HK-2 (cell line): ENCODE data around the gene SPDL1.
"Not testable (repeated sequence)": the region's sequence is repeated elsewhere in the genome, so short reads cannot be mapped to it uniquely, and the experiment has no call there.

Source experiments
- DNase-seq: peaks from one replicate; pipeline ENCODE4 v3.0.0-alpha.2; 2018; ENCODE audit not compliant: unreplicated experiment

The SPDL1 gene

GRCh38 chr5:169574134-169574646 lies 9.4 kb upstream of the SPDL1 start:
- no peak for DNase-seq

GRCh38 chr5:169576181-169576598 lies 7.4 kb upstream of the SPDL1 start:
- no peak for DNase-seq

GRCh38 chr5:169577951-169578350 lies 5.6 kb upstream of the SPDL1 start:
- no peak for DNase-seq

- DNase-seq, result no peak
Observed at GRCh38 chr5:169580964-169581363, 2.6 kb upstream of the SPDL1 start.

GRCh38 chr5:169581580-169582227 lies 1.9 kb upstream of the SPDL1 start:
- DNase-seq, result peak; percentile 22

- no peak for DNase-seq
Observed at GRCh38 chr5:169583101-169583423, 511 bp upstream of the SPDL1 start.

GRCh38 chr5:169584998-169585451 lies 1.5 kb downstream of the SPDL1 start:
- DNase-seq, result no peak

GRCh38 chr5:169590602-169591001 lies 7.0 kb downstream of the SPDL1 start:
- DNase-seq, result no peak

GRCh38 chr5:169591636-169592035 lies 8.1 kb downstream of the SPDL1 start:
- no peak for DNase-seq

GRCh38 chr5:169592937-169593650 lies 9.5 kb downstream of the SPDL1 start:
- no peak for DNase-seq

- DNase-seq, result no peak
Observed at GRCh38 chr5:169595172-169595820, 11.7 kb downstream of the SPDL1 start.

- DNase-seq, result no peak
Observed at GRCh38 chr5:169599451-169599850, 15.9 kb downstream of the SPDL1 start.

GRCh38 chr5:169602535-169602934 lies 19.0 kb downstream of the SPDL1 start:
- DNase-seq, result no peak

- DNase-seq, result no peak
Observed at GRCh38 chr5:169606279-169606678, 22.7 kb downstream of the SPDL1 start.

- no peak for DNase-seq
Observed at GRCh38 chr5:169607882-169608281, 24.3 kb downstream of the SPDL1 start.

- DNase-seq, result no peak
Observed at GRCh38 chr5:169609716-169610115, 26.1 kb downstream of the SPDL1 start.

- DNase-seq, result no peak
Observed at GRCh38 chr5:169610606-169611005, 27.0 kb downstream of the SPDL1 start.

- no peak for DNase-seq
Observed at GRCh38 chr5:169615561-169615960, 32.0 kb downstream of the SPDL1 start.

- DNase-seq, result not testable (repeated sequence)
Observed at GRCh38 chr5:169624307-169624706, 40.7 kb downstream of the SPDL1 start.

GRCh38 chr5:169626779-169627178 lies 43.2 kb downstream of the SPDL1 start:
- no peak for DNase-seq

- no peak for DNase-seq
Observed at GRCh38 chr5:169627551-169627950, 44.0 kb downstream of the SPDL1 start.

GRCh38 chr5:169628892-169629291 lies 45.3 kb downstream of the SPDL1 start:
- no peak for DNase-seq
